Stimulated activated CD4-positive, alpha-beta T cell treated with anti-CD3 and anti-CD28 coated beads, TNF-alpha, amount 100 ng/mL, for 24 hours (primary cell): ENCODE results near the gene AURKAIP1.

Experiments
- DNase-seq, 3 experiments: peaks; one replicate each; pipeline ENCODE4 v3.0.0-alpha.2; 2020; ENCODE audit warnings: low read depth in 3 of 3

Gene AURKAIP1

DNA sequence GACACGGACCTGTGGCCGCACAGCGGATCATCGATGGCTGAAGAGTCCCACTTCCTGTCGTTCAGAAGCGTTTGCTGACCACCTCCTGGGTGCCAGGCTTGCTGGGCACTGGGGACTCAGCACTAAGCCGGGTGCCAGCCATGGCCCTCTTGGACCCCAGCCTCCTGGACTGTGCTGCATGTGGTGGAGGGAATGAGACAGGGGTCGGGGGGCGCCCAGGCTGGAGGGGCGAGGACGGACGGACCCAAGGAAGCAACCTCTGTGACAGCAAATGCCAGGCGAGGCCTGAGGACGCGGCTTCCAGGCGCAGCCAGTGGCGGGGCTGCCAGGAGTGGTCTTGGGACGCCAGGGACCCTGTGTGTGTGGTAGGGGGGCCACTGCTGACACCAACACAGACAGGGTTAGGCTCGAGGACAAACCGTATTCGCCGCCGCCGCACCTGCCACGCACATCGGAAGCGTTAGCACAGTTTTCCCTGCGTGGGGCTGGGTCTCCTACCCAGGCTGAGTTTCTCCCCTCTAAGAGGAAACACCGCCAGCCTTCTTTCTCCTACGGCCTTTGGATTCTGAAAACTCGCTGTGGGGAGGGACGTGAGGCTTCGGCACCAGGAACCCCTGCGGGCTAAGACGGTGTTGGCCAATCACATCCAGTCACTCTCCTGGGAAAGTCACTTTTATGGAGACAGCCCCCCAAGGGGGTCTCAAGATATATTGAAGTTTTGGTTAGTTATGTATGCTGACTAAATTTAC is 13.6 kb downstream of the AURKAIP1 start:
- DNase-seq = no peak

DNA sequence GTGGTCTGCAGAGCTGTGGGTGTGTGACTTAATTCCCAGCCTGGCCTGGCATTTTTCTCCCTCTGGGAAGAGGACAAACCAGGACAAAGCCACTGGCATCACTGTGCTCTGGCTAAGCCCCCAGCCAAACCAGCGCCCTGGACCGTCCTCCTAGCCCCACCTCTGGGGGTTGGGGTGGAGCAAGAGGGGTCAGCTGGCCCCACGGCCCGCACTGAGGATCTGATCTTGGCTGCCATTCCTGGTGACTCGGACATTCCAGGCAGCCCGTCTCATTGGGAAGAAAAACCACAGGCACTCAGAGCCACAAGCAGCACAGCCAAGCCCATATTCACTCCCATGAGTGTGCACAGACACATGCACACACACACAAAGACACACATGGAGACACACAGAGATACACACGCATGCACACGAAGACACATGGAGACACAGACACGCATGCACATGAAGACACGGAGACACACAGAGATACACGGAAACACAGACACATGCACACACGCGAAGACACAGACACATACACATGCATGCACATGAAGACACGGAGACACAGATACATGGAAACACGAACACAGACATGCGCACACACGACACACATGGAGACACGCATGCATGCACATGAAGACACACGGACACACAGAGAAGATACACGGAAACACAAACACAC is 14.4 kb downstream of the AURKAIP1 start:
- no peak for DNase-seq

DNA sequence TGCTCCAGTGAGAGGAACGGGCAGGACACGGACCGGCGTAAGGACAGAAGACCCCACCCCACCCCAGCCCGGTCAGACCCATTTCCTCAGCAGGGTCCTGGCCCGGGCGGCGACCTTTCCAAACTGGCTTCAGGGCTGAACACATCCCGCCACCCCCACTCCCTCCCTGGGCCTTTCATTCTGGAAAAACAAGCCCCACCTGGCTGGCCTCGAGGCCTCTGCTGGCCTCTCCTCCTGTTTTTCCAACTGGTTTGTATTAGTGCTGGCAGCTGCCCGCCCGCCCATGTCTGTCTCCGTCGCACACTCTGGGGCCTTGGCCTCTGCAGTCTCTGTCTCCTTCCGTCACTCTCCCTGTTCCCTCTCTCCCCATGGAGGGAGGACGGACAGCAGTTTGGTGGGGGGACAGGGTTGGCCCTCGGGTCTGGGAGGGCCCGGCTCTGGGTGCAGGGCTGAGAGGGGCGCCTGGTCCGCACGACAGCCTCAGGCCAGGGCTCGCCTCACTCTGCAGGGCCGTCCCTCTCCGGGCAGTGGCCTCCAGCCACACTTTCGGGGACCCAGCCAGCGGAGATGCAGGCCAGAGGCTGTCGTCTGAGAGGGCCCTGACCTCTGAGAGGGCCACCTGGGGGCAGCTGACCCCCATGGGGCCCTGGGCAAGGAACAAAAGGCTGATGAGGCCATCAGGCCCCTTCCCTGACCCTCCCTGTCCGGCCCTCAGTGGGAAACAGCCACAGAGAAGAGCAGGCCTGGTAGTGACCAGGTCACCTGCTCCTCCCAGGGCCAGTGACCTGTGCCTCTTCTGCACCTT is 15.1 kb downstream of the AURKAIP1 start:
- DNase-seq = no peak

DNA sequence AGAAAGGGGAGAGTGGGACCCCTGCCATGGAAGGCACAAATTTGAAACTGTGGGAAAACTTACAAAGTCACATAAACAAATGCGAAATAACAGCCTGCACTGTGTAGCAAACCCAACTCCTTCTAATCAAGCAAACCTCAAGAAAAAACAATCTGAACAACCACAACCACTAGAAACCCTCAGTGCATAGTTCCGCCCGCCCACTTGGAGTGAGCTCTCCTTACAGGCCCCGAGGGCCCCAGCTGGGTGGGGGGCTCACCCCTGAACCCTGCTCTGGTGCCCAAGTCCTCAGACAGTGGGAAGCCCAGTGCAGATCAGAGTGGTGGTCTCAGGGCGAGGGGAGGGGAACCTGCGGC is 15.7 kb downstream of the AURKAIP1 start:
- DNase-seq = no peak

DNA sequence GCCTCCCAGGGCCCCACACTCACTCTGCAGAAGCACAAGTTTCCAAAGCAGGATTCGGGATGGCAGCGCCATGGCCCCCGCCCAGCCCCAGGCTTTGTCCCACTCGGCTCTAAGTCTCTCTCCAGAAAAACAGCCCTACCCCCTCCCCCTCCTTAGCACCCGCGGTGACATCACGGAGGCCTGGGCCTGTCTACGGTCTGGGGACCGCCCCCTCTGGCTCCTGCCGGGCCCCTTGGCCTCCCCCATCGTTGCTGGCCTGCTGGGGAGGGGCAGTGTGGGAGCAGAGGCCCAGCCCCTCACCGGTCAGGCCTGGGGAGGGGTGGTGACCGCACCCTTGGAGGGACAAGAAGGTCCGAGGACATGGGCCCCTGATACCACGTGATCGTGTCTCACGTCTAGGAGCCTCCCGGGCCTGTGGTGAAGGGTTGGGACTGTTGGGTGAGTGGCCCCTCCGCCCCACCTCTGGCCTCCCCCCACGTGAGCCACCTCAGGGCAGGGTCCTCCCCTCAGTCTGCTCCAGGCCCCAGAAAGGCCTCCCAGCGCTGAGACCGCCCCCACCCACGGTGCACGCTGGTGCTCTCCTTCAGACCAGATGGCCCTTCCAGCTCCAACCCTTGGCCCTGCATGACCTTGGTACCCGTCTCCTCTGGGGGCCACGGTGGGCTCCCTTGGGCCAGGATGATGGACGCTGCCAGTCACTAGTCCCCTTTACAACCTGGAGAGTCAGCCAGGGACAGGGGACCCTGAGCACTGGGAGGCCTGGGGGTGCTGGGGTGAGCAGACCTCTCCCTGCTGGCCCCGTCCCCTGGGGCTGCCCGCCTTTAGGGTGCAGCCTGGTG is 16.4 kb downstream of the AURKAIP1 start, which contains the start of gene MXRA8:
TSS of gene MXRA8 (minus strand) at position 123 of the 839 bp plus-strand sequence. CDS start at position 72, 51 bp downstream.
- DNase-seq = no peak

DNA sequence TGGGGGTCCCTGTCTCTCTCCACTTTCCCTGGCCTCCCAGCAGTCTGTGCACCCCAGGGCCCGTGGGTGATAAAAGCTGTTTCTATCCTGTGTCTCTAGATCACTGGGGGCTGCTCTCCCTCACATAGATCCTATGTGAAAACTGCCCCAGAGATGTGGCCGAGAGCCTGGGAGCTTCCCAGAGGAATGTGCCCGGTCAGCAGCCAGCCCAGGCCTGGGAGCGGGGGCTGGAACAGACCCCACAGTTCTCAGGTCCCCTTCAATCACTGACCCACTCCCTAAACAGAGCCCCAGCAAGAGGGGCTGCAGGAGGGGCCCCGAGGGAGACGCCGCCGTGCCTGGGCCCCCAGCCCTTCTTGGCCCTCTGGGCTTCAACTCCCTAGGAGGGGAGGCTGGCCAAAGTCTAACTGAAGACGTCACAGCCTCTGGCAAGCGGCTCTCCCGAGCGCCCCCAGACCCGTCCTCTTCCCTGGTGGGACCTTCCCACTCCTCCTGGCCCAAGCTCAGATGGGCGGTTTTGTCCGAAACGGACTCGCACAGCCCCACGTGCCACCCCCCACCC is 17.1 kb downstream of the AURKAIP1 start:
- DNase-seq = no peak

DNA sequence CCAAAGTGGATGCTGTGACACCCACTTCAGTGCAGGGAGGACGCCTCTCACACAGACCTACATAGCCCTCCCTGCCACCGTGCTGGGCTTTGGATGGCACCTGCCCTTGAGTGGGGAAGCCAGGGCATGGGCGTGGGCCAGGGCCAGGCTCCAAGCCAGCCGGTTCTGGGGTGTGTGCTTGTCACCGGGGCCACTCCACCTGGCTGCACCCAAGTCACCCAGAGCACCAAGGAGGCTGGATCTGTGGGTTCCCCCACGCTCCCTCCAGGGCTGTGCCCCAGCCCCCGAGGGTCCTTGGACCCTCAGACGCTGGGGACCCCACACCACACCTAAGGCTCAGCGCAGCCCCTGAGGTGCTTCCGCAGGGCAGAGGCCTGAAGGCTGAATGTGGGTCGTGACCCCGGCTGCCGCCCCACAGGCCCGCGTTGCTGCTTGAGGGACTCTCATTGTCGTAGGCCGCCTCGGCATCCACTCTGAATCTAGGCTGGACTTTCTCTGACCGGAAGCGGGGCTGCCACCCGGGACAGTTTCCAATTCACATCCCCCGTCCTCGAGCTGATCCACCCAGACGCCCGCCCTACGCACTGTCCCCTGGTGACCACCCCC is 18.1 kb downstream of the AURKAIP1 start:
- no peak for DNase-seq

DNA sequence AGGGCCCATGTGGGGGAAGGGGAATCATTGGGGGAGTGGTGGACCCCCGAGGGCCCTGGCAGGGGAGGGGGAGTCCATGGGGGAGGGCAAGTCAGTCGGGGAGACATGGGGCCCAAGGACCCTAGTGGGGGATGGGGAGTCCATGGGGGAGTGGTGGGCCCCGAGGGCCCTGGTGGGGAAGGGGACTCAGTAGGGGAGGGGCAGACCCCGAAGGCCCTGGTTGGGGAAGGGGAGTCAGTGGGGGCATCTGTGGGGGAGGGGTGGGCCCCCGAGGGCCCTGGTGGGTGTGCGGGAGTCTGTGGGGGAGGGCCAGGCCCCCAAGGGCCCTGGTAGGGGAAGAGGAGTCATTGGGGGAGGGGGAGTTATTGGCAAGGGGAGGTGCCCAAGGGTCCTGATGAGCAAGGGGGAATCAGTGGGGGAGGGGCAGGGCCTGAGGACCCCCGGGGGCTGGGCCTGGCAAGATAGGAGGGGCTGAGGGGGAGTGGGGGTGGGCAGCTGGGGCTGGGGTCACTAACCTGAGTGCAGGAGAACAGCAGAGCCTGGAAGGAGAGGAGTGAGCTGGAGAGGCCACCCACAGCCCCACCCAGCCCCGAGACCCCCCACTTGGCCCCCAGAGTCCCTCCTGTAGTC is 18.7 kb downstream of the AURKAIP1 start:
- no peak for DNase-seq

DNA sequence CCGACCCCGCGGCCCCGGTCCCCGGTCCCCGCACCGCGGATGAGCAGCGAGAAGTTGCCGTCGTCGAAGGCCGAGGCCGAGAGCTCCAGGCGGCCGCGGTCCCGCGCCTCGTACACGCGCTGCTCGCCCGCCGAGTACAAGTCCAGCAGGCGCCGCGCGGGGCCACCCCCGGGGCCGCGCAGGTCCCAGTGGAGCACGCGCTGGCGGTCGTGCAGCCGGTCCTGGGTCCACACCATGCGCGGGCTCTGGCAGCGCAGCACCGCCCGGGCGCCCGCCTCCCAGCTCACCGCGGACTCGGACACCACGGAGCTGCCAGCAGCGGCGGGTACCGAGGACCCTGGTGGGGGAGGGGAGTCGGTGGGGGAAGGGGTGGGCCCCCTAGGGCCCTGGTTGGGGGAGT is 19.6 kb downstream of the AURKAIP1 start:
- no peak for DNase-seq

DNA sequence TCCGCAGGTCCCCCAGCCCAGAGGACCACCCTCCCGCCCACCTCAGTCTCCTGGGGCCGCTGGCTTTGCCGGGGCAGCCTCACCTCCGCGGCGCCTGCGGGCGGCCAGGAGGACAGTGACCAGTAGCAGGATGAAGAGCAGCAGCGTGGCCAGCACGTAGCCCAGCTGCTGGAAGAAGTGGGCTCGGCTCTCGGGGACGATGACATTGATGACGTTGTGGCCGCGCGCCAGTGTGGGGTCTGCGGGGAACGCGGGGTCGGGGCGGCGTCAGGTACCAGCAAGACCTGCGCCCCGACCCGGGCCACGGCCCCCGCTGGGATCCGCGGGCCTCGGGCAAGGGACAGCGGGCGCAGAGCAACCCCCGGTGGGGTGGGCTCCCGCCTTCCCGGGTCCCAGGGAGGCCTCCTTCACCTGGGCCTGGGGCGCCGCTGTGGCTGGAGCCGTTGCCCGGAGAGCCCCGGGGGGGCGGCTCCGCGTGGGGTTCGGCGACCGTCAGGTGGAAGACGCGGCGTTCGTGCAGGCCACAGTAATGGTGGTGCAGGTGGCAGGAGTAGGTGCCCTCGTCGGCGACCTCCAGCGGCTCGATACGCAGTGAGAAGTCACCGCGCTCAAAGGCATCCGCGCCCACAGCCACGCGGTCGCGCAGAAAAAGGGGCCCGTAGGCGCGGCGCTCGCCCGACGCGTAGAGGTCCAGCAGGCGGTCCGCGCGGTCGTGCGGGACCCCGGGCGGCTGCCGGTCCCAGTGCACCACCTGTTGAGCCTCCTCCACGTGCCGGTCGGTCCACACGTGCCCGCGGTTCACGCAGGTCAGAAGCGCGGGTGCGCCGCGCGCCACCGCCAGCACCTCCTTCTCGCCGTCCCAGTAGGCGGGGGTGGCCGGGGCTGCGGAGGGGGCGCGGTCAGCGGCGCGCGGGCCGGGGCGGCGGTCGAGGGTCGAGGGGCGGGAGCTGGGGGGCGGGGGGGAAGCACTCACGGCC is 20.4 kb downstream of the AURKAIP1 start:
- peak in 1 of 3 experiments; percentile 22 for DNase-seq

DNA sequence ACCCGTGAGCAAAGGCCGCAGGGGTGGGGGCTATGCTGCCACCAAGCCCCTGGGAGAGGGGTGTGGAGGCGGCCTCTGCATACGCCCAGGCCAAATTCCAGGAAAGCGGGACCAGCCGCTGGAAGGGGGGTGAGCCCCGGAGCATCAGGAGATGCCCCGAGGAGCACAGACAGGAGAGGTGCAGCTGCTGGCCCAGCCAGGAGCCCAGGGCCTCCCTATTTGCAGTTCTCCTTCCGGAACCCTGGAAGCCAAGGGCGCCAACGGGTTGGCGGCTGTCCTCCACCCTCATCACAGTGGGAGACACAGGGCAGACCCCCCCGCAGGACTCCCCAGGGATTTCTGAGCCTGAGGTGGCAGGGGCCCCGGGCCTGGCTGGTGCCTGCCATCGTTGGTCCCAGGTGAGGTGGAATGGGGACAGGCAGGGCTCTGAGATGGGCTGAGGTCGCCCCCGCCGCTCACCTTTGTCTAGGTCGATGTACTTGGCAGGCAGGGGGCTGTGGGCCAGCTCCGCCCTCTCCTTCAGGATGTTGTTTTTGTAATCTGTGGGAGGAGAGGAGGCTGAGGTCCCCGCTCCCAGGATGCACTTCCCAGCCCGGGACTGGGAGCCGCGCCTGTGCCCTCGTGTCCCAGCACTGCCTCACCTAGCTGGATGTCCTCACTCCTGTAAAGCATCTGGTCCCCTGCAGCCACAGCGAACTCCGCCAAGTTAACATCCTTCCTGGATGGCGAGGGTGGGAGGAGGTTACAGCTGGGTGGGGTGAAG is 21.4 kb downstream of the AURKAIP1 start:
- no peak for DNase-seq

DNA sequence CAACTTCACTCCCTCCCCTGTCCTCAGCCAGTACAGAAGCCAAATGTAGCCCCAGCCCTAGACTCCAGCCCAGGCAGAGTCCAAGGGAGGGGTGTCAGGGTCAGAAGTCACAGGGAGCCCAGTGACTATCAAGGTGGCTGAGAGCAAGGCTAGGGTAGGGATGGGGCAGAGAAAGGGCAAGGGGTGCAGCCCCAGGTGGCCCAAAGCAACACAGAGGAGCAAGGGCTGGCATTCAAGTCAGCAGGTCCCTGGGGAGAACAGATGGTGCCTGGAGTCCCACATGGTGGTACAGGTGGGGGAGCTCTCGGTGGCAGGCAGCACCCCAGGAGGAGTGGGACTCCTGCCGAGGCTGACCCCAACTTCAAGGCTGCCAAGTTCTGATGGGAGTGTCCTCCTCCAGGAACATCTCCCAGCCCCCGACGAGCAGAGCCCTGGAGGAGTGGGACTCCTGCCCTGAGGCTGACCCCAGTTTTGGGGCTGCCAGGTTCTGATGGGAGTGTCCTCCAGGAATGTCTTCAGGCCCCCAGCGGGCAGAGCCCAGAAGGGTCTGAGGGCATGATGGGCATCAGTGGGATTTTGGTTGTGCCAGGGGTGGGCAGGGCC is 22.1 kb downstream of the AURKAIP1 start:
- DNase-seq = no peak

DNA sequence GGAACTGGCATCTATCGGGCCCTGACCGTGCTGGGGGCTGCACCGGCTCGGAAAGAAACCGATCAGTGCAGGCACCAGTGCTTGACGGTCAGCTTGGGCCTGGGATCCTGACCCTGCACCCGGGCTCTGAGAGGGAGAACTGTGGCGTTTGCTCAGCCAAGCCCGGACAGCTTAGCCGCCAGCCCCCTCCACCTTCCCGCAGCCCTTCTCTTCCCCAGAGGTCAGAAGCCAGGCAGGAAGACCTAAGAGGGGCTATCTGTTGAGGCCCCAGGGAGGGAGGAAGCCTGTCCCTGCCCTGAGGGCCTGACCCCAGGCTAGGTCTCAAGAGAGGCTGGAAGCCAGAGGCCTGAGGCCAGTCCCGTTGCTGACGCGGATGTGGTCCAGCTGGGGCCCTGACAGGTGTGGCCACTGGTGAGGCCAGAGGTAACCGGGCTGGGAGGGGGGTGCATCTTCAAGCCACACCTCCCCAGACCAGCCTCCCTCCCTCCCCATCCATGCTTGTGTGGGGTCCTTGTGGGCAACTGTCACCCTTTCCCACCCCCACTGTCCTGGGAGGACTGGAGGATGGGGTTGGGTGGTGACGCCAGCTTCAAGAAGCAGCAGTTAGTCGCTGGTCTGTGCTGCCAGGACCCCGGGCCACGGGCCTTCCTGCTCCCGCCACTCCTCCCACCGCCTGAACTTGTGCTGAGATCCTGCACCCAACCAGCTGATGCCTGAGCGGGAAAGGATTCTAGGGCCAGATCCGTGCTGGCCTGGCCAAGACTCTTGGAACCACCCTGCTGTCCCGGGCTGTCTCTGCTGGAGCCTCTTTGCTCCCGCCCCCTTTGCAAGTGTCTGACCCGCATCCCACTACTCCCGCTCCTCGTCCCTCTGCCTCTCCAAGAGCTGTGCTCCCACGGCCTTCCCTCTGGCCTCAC is 23.2 kb downstream of the AURKAIP1 start:
- DNase-seq = no peak

DNA sequence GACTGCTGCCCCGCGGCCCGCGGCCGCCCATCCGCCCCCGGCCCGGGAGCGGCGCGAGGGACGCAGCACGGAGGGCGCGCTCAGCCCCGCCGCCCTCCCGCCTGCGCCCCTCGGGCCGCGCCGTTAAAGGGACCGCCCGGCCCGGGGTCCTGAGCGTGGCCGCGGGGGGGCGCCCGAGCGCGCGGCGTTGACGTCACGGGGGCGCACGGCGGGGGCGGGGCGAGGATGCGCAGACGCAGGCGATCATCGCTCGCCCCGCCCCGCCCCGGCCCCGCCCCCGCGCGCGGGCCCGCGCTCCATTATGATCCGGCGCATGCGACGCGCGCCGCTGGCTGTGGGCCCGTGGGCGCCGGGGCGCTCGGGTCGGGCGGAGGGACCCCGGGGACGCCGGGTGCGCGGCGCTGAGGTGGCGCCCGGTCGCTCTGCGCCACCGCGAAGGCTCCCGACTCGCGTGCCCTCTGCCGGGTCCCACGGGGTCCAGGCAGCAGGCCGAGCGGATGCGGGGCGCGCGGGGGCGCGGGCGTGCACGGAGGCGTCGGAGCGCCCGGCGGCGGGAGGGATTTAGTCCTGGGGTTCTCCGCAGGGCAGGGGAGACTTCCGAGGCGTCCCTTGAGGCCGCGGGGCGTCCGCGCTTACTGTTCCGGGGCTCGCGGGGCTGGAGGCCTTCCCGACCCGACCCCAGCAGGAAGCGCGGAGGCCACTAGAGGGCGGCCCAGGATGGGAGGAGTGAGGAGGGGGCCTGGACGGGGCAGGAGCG is 25.6 kb downstream of the AURKAIP1 start, which contains the start of gene DVL1:
TSS of gene DVL1 (minus strand) at position 163 of the 757 bp plus-strand sequence. CDS start 353 bp downstream, outside the sequence.
- peak; percentile 29 to 55 (median 40) for DNase-seq

DNA sequence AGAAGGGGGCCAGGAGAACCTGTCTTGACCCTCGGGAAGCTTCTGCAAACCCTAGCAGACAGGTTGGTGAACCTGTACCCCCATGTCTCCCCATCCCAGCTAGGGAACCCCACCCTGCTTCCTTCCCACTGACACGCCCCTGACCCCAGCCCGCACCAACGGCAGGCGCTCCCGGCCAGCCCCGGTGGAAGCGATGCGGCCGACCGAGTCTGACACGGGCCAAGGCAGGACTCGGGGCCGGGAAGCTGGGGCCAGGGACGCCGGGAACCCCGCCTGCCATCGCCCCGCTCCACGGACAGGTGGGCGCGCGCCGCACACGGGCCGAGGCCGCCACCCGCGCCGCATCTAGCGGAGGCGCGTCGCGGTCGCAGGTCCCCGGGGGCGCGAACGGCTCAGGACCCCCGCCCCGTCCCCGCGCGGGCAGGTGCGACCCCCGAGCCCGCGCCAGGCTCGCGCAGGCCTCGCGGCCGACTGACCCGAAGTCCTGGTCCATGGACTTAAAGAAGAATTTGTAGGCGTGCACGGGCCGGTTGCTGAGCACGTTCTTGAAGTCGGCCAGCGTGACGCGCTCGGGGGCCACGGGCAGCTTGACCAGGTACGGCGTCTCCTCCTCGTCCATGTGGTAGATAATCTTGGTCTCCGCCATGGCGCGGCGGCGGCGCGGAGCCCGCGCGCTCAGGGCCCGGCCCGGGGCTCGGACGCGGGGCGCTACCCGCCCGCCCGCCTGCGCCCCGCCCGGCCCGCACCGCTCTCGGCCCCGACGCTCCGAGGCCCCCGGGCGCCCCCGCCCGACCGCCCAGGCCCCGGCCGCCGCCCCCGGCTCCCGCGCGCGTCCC is 26.4 kb downstream of the AURKAIP1 start:
- DNase-seq = no peak
